ENCODE measurements around the gene EGLN1.
"Not testable (repeated sequence)": the region's sequence is repeated elsewhere in the genome, so short reads cannot be mapped to it uniquely, and the experiment has no call there.

Gene EGLN1

DNA sequence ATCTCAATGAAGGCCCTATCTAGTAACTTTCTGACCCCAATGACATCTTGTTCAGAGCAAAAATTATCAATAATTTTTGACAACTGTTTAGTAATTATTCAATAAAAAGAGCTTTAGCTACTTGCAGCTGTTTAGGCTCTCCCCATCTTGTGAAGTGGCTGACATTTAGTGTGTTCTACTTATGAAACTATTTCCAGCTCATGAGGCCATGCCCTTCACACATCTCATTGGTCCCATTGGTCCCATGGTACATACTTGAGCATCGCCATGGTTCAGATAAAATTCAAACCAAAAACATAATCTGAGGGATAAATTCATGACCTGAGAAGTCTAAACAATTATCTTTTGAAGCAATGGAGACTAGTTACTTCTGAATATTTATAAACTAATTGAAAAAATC is 59.8 kb downstream of the EGLN1 start:
- no peak for DNase-seq (ENCODE audit: low spot score)

DNA sequence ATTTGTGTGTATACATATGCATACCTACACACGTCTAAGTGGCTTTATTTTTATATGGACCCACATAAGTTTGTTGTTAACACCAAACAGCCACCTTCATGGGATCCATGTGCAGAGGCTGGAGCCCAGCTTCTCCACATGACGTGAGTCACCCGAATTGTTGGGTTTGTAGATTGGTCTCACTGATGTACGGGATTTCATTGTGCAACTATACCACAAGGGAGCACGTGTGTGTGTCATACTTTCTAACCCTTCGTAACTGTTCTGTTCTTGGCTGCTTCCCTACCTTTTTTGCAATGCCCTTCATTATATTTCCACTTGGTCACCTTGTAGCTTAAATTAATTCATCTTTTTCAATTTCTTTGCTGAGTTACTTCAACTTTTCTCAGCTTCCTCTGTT is 63.0 kb downstream of the EGLN1 start:
- DNase-seq (ENCODE audit: low spot score), result no peak

DNA sequence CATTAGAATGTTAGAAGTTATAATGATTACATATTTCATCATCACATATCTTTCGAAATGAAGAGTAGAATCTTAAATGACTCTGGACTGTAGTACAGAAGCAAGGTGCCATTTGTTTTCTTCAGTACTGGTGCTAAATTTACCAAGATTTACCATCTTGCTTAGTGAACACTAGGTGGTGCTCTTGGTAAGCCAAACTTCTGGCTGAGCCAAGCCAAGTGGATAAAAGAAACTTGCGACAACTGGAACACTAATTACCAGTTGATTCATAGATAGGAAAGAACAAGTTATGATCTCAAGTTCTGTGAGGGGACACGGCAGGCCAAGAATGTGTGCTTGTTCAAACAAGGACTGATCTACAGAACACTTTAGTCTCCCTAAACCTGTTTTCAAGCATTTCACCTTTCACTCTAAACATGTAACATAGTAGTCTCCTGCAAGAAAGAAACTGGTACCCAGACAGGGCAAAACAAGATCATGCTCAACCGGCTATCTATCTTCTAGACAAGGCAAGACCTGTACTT is 64.2 kb downstream of the EGLN1 start:
- peak; percentile 58 for DNase-seq (ENCODE audit: low spot score)

DNA sequence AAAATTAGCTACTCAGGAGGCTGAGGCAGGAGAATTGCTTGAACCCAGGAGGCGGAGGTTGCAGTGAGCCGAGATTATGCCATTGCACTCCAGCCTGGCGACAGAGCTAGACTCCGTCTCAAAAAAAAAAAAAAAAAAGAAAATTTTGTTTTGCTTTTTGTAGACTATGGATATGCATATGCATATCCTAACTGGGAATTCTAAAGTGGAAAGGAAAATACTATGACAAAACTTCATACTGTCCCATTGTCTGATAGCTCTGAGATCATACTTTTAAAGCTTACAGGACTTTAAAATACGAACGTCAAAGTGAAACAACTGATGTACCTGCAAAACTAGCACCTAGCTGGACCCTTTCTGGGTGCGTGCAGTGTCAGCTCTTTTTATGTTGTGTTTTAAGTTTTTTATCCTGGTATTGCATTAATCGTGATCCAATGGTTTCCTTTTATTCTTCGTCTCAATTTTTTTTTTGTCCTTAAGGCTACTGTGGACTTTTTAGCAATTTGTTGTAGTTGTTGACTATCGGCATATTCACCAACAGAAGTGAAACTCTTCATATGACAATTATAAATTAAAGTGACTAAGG is 64.8 kb downstream of the EGLN1 start:
- no peak for DNase-seq (ENCODE audit: low spot score)

DNA sequence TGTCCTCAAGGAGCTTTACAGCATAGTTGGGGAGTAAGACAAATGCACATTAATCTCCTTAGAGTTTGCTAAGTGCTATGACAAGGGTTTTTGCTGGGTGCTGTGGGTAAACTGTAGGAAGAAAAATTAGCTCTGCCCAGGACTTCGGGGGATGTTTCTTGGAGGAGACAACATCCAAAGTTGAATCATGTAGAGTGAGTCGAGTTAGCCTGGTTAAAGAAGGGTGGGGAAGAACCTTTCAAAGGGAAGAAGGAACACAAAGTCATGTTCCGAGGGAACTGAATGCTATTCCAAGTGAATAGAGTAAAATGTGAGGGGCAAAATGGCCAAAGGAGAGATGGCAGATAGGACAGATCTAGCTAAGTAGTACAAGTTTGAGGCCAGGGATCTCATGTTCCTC is 66.9 kb downstream of the EGLN1 start:
- no peak for DNase-seq (ENCODE audit: low spot score)

DNA sequence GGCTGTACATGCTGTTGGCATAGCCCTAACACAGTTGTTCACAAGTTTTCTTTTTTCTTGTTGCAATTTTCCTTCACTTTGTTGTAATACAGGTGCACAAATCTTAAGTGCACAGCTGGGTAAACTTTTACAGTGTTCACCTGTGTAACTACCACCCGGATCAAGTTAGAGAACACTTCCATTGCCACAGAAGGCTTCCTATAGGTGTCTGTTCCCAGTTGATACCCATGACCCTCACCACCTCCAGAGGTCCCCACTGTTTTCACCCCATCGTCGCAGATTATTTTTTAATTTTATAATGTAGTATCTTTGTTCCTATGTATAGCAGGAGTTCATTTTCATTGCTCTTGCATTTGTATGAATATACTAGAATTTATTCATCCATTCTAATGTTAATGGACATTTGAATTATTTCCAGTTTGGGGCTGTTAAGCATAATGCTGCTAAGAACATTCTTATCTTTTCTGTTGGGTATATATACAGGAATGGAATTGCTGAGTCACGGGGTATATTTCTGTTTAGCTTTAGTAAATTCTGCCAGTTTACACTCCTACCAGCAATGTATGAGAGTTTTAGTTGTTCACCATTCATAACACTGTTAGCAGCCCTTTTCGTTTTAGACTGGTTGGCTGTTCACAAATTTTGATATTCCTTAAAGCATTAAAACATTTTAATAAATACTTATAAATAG is 67.6 kb downstream of the EGLN1 start:
- DNase-seq (ENCODE audit: low spot score), result no peak

DNA sequence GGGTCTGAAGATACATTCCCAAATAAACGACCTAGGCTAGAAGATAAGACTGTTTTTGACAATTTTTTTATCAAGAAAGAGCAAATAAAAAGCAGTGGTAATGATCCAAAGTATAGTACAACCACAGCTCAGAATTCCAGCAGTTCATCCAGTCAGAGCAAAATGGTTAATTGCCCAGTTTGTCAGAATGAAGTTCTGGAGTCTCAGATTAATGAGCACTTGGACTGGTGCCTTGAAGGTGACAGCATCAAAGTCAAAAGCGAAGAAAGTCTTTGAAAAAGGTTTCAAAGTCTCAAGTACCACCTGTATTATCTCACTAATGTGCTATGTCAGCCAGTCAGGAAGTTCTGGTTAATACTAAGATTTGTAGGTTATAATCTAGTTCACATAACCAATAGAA is 69.0 kb downstream of the EGLN1 start:
- DNase-seq (ENCODE audit: low spot score), result no peak

DNA sequence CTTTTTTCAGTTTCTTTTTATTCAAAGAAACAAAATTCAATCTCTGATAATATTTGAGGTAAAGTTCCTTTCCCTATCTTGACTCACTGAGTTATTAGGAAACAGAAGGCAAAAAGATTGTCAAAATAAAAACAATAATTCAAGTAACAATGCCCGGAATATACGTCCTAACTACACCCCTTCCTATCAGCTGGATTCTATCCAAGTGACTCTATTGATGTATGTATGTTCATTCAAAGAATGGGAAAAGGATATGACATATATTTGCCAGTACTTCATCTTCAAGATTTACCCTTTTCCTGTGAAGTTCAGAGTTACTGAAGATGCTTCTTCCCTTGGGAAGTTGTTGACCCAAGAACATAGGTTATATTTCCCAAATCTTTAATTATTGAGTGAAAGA is 70.3 kb downstream of the EGLN1 start:
- no peak for DNase-seq (ENCODE audit: low spot score)

DNA sequence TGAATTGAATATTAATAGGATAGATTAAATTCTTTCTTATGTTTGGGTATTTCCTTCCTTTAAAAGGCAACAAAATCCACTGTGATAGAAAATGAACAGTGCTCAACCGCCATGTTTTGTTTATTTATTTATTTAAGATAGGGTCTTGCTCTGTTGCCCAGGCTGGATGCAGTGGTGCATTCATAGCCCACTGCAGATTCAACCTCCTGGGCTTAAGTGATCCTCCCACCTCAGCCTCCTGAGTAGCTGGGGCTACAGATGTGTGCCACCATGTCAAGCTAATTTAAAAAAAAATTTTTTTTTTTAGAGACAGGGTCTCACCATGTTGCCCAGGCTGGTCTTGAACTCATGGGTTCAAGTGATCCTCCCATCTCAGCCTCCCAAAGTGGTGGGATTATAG is 73.2 kb downstream of the EGLN1 start:
- DNase-seq (ENCODE audit: low spot score), result not testable (repeated sequence)

DNA sequence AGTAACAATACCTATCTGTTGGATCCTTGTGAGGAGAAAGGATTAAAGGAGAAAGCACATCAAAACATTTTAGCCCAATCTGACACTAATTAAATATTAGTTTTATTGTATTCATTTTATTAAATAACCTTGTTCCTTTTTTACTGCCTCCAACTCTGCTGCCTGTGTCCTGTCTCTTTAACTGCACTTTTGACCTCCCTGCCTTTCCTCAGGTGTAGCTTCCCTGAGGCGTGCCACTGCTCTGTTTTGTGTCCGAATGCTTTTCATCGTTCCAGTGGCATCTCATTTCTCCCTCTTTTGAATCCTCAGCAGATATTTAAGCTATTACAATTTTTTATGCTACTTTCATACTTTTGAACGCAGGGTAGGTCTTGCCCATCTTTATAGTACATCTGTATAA is 73.6 kb downstream of the EGLN1 start:
- DNase-seq (ENCODE audit: low spot score), result no peak

DNA sequence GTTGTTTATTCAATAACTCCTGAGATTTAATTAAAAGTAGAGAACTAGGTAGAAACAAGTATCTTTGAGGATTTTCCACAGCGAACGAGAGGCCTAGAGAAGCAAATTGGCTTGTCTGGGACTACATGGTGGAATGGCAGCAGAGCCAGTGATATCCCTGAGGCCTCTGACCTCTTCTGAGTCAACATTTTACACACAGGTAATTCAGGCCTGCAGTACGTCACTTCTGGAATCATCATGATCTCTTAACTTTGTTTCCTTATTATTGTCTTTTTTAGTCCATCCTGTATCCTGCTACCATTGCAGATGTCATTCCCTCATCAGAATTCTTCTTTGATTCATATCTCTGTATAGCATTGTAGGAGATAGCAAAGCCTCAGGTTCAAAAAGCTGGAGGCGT is 74.1 kb downstream of the EGLN1 start:
- DNase-seq (ENCODE audit: low spot score), result no peak

DNA sequence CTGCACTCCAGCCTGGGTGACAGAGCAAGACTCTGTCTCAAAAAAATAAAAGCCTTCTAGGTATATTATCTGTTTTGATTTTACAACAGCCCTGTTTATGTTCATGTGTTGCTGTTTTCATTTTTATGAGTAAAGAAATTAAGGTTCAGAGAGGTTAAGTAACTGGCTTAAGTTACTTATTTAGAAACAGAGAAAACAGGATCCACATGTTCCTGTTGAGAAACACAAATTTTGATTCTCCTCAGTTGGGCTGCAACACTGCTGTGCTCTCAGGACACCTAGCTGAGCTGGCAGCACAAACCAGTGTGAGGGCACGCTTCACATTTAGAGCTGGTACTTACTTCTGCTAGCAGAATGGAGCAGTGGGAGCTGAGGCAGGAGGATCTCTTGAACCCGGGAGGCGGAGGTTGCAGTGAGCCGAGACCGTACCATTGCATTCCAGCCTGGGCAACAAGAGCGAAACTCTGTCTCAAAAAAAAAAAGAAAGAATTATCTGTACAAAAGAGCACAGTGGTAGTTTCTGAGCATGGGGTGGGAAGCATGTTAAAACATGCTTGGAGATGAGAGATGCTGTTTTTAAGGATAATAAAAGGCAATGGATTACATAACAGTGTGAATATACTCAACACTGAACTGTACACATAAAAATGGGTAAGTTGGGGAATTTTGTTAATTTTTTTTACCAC is 81.6 kb downstream of the EGLN1 start:
- no peak for DNase-seq (ENCODE audit: low spot score)

DNA sequence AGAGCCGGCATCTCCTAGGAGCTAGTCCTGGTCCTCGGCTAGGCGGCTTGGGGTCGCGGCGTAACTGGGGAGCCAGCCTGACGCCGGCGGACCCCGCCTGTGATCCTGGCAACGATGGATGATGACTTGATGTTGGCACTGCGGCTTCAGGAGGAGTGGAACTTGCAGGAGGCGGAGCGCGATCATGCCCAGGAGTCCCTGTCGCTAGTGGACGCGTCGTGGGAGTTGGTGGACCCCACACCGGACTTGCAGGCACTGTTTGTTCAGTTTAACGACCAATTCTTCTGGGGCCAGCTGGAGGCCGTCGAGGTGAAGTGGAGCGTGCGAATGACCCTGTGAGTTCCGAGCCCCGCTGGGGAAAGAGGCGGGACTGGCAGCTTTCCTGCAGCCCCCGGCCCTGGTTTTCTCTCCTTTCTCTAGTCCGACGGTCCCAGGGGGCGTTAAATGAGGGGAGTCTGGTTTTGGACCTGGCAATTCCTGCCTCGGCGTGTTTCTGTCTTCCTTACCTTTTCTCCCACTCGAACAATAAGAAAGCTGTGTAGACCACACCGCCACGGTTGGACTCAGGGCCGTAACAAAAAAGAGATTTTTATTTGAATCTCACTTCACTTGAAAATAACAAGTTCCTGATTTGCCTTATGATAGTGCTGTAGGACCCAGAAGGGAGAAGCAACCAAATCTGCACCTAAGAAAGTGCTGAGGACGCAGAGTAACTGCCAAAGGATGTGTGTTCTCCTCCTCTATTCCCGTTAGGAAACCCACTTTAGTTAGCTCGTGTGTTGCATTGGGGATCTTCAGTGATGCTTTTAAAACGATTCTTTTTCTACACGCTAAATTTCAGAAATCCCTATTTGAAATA is 83.6 kb downstream of the EGLN1 start, which contains the start of gene SPRTN:
TSS of gene SPRTN (plus strand) at position 24 of the 859 bp plus-strand sequence. CDS start at position 115, 91 bp downstream.
- DNase-seq (ENCODE audit: low spot score), result no peak

DNA sequence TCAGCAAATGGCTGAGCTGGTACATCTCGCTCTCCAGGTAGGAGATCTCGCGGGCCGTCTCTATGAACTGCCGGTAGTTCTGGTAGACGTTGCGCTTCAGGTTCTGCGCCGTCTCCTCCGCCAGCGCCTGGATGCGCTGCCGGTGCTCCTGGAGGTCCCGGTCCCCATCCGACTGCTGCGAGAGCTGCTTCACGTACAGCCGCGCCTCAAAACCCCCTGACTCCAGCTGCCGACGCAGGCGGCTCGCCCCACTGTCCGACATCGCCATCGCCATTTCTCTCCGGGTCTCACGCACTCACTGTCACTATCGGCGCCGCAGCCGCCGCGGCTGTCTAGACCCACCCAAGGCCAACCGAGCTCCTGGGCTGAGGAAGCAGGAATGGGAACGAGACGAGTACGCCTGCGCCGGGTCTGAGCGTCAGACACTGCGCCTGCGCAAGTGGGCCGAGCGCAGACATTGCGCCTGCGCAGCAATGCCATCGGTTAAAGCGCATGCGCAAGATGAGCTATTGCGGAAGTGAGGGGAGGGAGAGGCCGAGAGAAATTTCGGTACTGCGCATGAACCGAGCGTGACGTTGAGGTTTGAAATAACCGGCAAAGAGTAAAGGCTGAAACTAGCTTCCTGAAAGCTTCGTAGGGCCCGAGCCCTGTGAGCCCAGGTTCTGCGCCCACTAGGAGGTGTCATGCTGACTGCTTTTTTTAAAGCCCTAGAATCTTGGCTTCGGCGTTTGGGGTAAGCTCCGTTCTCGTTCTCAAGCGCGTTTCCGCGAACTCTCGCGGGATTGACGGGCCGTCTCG is 84.4 kb downstream of the EGLN1 start, which contains the start of gene EXOC8:
TSS of gene EXOC8 (minus strand) at position 381 of the 798 bp plus-strand sequence. CDS start at position 274, 107 bp downstream.
- peak; percentile 96 for DNase-seq (ENCODE audit: low spot score)

DNA sequence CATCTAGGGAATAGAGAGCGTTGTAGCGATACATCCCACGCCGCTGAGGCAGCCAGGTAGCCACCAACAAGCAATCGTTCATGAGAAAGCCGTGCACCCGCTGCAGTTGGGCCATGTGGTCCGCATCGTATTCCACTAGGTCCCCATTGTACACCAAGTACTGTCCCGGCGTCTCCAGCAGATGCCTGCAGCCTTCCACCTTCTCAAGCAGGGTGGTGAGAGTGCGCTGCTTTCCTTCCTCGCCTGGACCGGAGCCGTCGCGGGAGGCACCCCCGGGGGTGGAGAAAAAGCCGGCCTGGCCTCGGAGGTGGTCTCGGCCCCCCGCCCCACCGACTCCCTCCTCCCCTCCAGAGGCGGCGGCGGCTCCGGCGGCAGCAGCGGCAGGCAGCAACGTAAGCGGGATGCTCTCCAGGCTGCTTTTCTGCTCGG is 85.0 kb downstream of the EGLN1 start:
- no peak for DNase-seq (ENCODE audit: low spot score)

DNA sequence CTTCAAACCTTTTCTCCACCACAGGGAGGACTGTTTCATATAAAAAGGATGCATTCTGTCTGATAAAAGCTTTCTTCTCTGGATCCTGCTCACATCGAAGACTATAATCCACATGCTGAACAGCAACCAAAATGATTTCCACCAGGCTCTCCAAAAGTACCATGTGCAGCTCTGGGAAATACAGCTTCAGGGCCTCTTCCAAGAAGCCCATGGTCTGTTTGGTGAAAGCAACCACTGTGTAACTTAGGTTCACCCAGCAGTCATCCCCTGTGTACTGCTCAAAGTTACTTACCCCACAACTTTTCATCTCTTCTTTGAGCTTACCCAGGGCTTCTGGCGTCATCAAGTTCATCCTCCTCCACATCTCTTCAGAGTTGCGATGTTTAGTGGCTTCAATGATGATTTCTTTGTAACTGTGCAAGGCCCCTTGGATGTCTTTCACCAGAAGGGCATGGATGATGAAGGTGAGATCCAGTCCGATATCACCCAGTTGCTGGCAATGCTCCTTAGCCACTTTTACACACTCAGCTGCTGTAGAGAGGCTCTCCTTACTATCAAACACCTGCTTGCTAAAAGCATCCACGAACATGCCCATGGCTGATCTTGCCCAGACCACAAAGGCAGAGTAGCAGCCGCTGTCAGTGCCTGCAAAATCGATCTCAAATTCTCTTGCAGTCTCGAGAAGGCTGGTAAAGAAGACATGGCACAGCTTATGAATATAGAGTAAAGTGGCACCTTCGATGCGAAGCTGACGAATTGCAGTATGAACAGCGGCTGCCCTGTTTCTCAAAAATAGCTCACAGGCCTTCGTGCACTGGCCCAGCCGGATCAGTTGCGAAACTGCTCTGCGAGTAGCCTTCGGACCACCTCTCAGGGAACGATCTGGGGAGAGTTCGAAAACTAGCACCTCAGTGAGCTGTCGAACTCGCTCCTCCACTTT is 86.2 kb downstream of the EGLN1 start:
- no peak for DNase-seq (ENCODE audit: low spot score)

DNA sequence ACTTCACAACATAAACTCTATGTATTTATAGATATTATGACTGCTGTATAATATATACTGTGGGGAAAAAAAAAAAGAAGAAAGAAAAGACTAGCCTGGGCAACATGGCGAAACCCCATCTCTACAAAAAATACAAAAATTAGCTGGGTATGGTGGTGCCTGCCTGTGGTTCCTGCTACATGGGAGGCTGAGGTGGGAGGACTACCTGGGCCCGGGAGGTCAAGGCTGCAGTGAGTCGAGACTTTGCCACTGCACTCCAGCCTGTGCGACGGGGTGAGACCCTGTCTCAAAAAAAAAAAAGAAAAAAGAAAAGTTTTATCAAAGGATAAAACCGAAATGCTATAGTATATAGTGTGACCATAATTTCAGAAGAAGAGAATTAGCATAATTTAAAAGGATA is 87.1 kb downstream of the EGLN1 start:
- no peak for DNase-seq (ENCODE audit: low spot score)

DNA sequence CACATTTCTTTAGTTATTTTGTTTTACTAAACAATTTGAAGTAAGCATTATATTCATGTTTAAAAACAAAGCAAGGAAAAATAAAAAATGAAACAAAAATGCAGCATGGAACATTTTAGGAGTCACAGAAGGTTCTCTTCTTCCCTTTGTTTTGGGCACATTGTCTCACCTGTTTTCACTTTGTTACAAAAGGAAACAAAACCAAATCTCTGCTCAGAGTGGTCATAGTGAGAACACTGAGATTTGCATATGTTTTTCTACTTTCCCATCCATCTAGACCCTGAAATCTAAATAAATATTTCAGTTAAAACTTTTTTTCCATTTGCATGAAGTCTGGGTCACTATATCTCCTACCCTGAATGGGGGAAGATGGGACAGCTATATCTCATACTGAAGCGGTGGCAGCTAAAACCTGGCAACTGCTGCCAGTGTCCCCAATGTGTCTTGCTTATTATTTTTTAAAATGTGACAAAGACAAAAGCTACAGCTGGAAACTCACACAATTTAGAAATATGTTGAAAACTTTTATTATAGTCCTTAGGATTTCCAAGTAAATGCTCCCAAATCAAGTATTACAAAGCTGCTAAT is 87.9 kb downstream of the EGLN1 start:
- no peak for DNase-seq (ENCODE audit: low spot score)

DNA sequence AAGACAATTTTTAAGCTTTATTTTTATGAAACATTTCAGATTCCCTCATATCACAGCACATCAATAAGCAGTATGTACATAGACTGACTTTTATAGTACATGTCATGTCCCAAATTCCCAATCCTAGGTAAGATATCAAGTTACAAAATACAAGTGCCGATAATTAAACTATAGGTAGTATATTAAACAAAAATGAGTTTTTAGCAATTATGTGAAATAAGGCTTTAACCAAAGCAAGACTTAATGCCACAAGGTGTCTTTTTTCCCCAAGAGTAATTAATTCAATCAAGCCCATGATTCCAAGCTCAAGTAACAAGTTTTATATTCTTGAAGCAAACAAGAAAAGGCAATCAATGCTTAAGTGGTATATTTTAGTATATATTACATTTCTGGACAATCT is 89.3 kb downstream of the EGLN1 start:
- DNase-seq (ENCODE audit: low spot score), result no peak

DNA sequence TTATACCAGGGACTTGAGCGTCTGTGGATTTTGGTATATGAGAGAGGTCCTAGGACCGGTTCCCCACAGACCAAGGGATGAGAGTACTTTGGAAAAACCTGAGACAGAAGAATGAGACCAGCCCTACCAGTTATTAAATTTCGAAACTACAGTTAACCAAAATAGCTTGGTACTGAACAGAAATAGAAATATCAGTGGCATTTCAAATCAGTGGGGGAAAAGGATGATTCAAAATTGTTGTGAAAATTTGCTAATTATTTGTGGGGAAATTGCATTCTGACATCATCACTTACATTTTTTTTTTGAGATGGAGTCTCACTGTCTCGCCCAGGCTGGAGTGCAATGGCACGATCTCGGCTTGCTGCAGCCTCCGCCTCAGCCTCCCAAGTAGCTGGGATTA is 92.6 kb downstream of the EGLN1 start:
- no peak for DNase-seq (ENCODE audit: low spot score)

All from CD4-positive, alpha-beta T cell treated with Interleukin-6 at 100 ng/mL for 8 hours (primary cell).